Trophoblast cell (in vitro differentiated cells and primary cell): ENCODE results near the gene RAD51B.
A peak's percentile ranks its signal among the peaks of the same experiment; 100 is the strongest.

Source experiments
- DNase-seq, 2 donors: peaks; one replicate each; pipeline ENCODE4 v3.0.0-alpha.2; 2016
- H2AFZ ChIP-seq: 2 replicates; pipeline ENCODE4 v1.6.1; 2013; ENCODE audit warnings: low read length, moderate library complexity, mild to moderate bottlenecking; ENCODE audit not compliant: insufficient read depth, poor library complexity
- H2AK5ac ChIP-seq: 2 replicates; pipeline ENCODE4 v1.6.1; 2013; ENCODE audit warnings: mild to moderate bottlenecking, low read length
- H2BK120ac ChIP-seq: 2 replicates; pipeline ENCODE4 v1.6.1; 2013; ENCODE audit warnings: low read length, mild to moderate bottlenecking, moderate library complexity; ENCODE audit not compliant: insufficient read depth, poor library complexity
- H2BK12ac ChIP-seq: 2 replicates; pipeline ENCODE4 v1.6.1; 2013; ENCODE audit warnings: mild to moderate bottlenecking, low read length, moderate library complexity
- H2BK5ac ChIP-seq: 2 replicates; pipeline ENCODE4 v1.6.1; 2013; ENCODE audit warnings: low read length, low read depth, moderate library complexity, mild to moderate bottlenecking; ENCODE audit not compliant: poor library complexity
- H3K14ac ChIP-seq: 2 replicates; pipeline ENCODE4 v1.6.1; 2013; ENCODE audit warnings: mild to moderate bottlenecking, low read length
- H3K18ac ChIP-seq: 2 replicates; pipeline ENCODE4 v1.6.1; 2013; ENCODE audit warnings: mild to moderate bottlenecking, low read length
- H3K23ac ChIP-seq: 2 replicates; pipeline ENCODE4 v1.6.1; 2013; ENCODE audit warnings: low read length
- H3K27ac ChIP-seq: 2 replicates; pipeline ENCODE4 v1.5.1; 2013; ENCODE audit warnings: low read depth, mild to moderate bottlenecking, inconsistent platforms, low read length, moderate library complexity
- H3K27me3 ChIP-seq: 2 replicates; pipeline ENCODE4 v1.6.1; 2013; ENCODE audit warnings: inconsistent platforms, mild to moderate bottlenecking, low read length, moderate library complexity; ENCODE audit not compliant: insufficient read depth
- H3K36me3 ChIP-seq, 2 experiments: 1 replicate in 1 of 2; 2 replicates in 1 of 2; pipeline ENCODE4 v1.6.1; 2013; ENCODE audit warnings: low read length in 2 of 2, mild to moderate bottlenecking in 2 of 2, moderate library complexity in 1 of 2; ENCODE audit not compliant: insufficient read depth in 2 of 2, control insufficient read depth in 1 of 2
- H3K4ac ChIP-seq: 2 replicates; pipeline ENCODE4 v1.6.1; 2013; ENCODE audit warnings: low read depth, mild to moderate bottlenecking, low read length, moderate library complexity
- H3K4me1 ChIP-seq, 2 experiments: 1 replicate in 1 of 2; 2 replicates in 1 of 2; pipeline ENCODE4 v1.6.1; 2013; ENCODE audit warnings: low read length in 2 of 2, mild to moderate bottlenecking in 2 of 2, moderate library complexity in 1 of 2; ENCODE audit not compliant: insufficient read depth in 2 of 2, control insufficient read depth in 1 of 2
- H3K4me2 ChIP-seq: 2 replicates; pipeline ENCODE4 v1.6.1; 2013; ENCODE audit warnings: inconsistent platforms, mild to moderate bottlenecking, low read length, moderate library complexity
- H3K4me3 ChIP-seq: 2 replicates; pipeline ENCODE4 v1.5.1; 2013; ENCODE audit warnings: mild to moderate bottlenecking, low read depth, low read length, inconsistent platforms
- H3K79me1 ChIP-seq: one replicate; pipeline ENCODE4 v1.6.1; 2013; ENCODE audit warnings: low read length
- H3K79me2 ChIP-seq: 2 replicates; pipeline ENCODE4 v1.6.1; 2013; ENCODE audit warnings: low read length, mild to moderate bottlenecking; ENCODE audit not compliant: control insufficient read depth, insufficient read depth, poor library complexity
- H3K9ac ChIP-seq: 2 replicates; pipeline ENCODE4 v1.6.1; 2013; ENCODE audit warnings: mild to moderate bottlenecking, low read length
- H3K9me3 ChIP-seq: 2 replicates; pipeline ENCODE4 v1.6.1; 2013; ENCODE audit warnings: low read depth, mild to moderate bottlenecking, control low read depth, inconsistent platforms, low read length; ENCODE audit not compliant: insufficient read depth
- H4K12ac ChIP-seq: 2 replicates; pipeline ENCODE4 v1.6.1; 2013; ENCODE audit warnings: low read depth, mild to moderate bottlenecking, low read length, moderate library complexity
- H4K8ac ChIP-seq: 2 replicates; pipeline ENCODE4 v1.6.1; 2013; ENCODE audit warnings: low read depth, mild to moderate bottlenecking, low read length, moderate library complexity
- H4K91ac ChIP-seq: one replicate; pipeline ENCODE4 v1.6.1; 2013; ENCODE audit warnings: low read depth, mild to moderate bottlenecking, low read length, moderate library complexity
- WGBS: extraction: QIAGEN DNeasy Blood & Tissue Kit; methylation state at CpG from one replicate; pipeline ENCODE4 v1.1.7; 2013; ENCODE audit warnings: missing lambda C conversion rate; ENCODE audit not compliant: insufficient read length, insufficient coverage; ENCODE audit errors: extremely low coverage; 5-methylcytosine and 5-hydroxymethylcytosine counted together

The RAD51B gene

DNA sequence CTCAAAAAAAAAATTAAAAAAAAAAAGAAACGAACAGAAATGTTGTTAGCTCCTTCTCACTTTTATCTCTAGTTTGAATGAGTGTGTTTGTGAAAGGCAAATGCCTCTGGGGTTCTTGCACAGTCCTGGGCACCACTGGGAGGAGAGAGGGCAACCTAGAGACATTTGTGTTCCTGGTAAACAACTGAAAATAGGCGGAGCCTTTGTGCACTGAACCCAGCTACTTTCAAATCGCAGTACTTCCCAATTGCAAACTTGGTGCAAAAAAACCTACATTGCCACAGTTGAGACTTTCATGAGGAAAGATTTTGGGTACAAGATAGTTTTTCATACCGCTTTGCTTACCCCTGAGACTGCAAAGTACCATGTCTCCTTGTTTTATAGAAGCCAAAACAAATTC is 543.3 kb downstream of the RAD51B start:
- no peaks in the 10 kb centered on the region for H3K36me3 ChIP-seq
- no CpG with 5 or more reads among the region's 4 CpGs for WGBS

DNA sequence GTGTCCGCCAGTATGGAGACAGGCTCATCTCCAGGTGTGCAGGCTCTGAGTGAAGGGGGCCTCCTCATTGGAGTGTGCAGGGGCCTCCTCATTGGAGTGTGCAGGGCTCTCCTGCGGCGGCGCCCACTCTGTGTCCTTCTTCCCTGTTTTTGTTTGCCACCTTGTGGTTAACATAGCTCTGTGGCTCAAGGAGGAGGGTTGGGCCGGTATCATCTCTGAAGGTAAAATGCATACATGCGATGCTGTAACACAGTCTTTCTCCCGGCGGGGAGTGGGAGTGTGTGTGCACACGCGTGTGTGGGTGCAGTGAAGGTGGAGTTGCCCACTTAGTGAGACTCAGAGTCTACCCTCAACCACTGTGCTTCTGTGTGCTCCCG is 543.9 kb downstream of the RAD51B start:
- Histone ChIP-seq H3K79me2 (no peaks in the 10 kb centered on the region), H3K36me3 (no peaks in the 10 kb centered on the region), H2BK120ac (peak overlapping the region; percentile 46), H3K14ac (peak overlapping the region; percentile 37), H3K4ac (no peak overlapping the region), H2AK5ac (peak overlapping the region; percentile 3), H3K4me2 (no peak overlapping the region), H3K27me3 (no peaks in the 10 kb centered on the region), H3K9me3 (no peaks in the 10 kb centered on the region), H4K91ac (peak overlapping the region; percentile 67), H3K4me3 (no peak overlapping the region), H2AFZ (no peak overlapping the region), H3K79me1 (peaks cover 21% of the 10 kb centered on the region), H2BK5ac (no peak overlapping the region), H3K23ac (no peak overlapping the region), H3K9ac (no peak overlapping the region), H2BK12ac (peak overlapping the region; percentile 38), H3K4me1 (peaks cover 19 to 27% of the 10 kb centered on the region in 2 experiments), H4K12ac (no peak overlapping the region), H3K27ac (peak overlapping the region; percentile 30), H3K18ac (peak overlapping the region; percentile 8), H4K8ac (peak overlapping the region; percentile 72)
- no CpG with 5 or more reads among the region's 11 CpGs for WGBS
- no peak for DNase-seq

More for the DNA sequence above, 543.3 kb downstream of the RAD51B start:
- H2AFZ ChIP-seq, result no peak overlapping the region
- H3K79me1 ChIP-seq, result peaks cover 21% of the 10 kb centered on the region
- no peak overlapping the region for H4K8ac ChIP-seq
- H3K9me3 ChIP-seq, result no peaks in the 10 kb centered on the region
- no peak overlapping the region for H3K9ac ChIP-seq
- no peak overlapping the region for H3K23ac ChIP-seq
- no peak for DNase-seq
- no peak overlapping the region for H3K4ac ChIP-seq
- no peak overlapping the region for H2AK5ac ChIP-seq
- no peak overlapping the region for H4K12ac ChIP-seq
- no peak overlapping the region for H3K14ac ChIP-seq
- H2BK12ac ChIP-seq, result no peak overlapping the region
- no peak overlapping the region for H3K18ac ChIP-seq
- H3K4me1 ChIP-seq, result peaks cover 19 to 27% of the 10 kb centered on the region in 2 experiments
- H2BK5ac ChIP-seq, result no peak overlapping the region
- no peak overlapping the region for H3K4me2 ChIP-seq
- peak overlapping the region; percentile 32 for H4K91ac ChIP-seq
- no peaks in the 10 kb centered on the region for H3K27me3 ChIP-seq
- H3K79me2 ChIP-seq, result no peaks in the 10 kb centered on the region
- no peak overlapping the region for H3K4me3 ChIP-seq
- H3K27ac ChIP-seq, result no peak overlapping the region
- H2BK120ac ChIP-seq, result no peak overlapping the region

DNA sequence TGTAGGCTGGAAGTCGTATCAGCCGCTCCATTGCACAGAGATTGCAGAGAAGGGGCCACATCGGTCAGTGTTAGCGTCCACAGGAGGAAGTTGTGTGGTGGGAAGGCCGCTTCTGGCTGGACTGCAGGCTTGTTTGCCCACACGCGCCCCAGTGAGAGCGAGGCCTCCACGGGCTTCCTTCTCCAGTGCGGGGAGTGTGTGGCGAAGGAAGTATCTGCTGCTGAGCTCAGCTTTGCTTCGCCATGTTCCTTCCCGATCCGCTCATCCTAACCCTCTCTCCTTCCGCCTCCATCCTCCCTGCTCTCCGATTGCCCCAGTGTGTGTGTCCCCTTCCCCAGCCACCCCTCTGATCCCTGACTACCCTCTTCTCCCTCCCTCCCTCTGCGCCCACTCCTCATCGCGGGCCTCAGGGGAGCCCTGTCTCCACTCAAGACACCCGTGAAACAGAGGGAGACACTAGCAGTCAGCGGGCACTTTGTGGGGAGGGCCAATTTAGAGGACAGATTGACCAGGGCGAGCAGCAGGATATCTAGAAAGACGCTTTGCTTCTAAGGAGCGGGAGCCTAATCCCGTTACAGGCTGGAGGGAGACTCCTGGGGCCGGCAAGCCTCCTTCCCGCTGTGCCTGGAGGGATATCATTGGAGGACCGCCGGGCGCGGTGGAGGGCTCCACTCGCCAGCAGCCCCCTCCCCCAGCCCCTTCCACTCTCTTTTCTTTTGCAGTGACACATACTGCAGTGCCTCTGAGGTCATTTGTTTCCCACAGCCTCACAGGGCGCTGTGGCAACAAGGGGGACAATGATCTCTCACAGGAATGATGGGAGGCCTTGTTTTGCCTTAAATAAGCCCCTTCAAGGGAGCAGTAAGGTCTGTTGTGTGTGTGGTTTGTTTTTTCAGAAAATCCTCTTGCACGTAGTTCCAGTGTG is 544.5 kb downstream of the RAD51B start:
- Histone ChIP-seq H3K27ac (peak overlapping the region; percentile 30), H3K4me2 (peak overlapping the region; percentile 30)
- WGBS, result no CpG with 5 or more reads among the region's 34 CpGs

DNA sequence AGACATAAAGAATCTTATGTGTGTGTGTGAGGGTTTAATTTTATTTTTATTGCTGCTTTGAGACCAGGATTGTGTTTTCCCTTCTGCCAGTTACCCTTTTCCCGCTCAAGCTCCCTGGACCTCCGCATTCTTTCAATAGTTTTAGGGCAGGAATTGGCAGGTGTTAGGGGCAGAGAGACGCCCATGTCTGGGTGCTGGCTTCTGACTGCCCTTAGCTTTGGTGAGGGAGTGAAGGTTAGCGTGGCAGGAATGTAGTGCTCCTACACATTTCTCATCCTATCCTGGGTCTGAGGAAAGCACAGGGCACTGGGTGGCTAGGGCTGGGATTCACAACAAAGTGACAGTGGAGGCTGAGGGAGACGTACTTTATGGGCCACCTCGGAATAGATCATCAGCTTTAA is 545.2 kb downstream of the RAD51B start:
- peaks cover 19 to 24% of the 10 kb centered on the region in 2 experiments for H3K4me1 ChIP-seq
- H3K9ac ChIP-seq, result no peak overlapping the region
- H2BK120ac ChIP-seq, result peak overlapping the region; percentile 82
- peak overlapping the region; percentile 38 for H3K14ac ChIP-seq
- peak overlapping the region; percentile 22 for H4K91ac ChIP-seq
- H3K4me2 ChIP-seq, result no peak overlapping the region
- H2BK12ac ChIP-seq, result peak overlapping the region; percentile 61
- peak overlapping the region; percentile 34 for H2BK5ac ChIP-seq
- peak overlapping the region; percentile 56 for H4K12ac ChIP-seq
- peak overlapping the region; percentile 77 for H2AK5ac ChIP-seq
- H3K9me3 ChIP-seq, result no peaks in the 10 kb centered on the region
- DNase-seq, result peak; percentile 56 to 82
- H3K27me3 ChIP-seq, result no peaks in the 10 kb centered on the region
- no peak overlapping the region for H4K8ac ChIP-seq
- no peak overlapping the region for H3K4me3 ChIP-seq
- H3K4ac ChIP-seq, result no peak overlapping the region
- no CpG with 5 or more reads among the region's 6 CpGs for WGBS
- no peaks in the 10 kb centered on the region for H3K79me2 ChIP-seq
- H3K27ac ChIP-seq, result peak overlapping the region; percentile 16
- peaks cover 19% of the 10 kb centered on the region for H3K79me1 ChIP-seq
- H3K23ac ChIP-seq, result no peak overlapping the region
- no peak overlapping the region for H2AFZ ChIP-seq
- no peaks in the 10 kb centered on the region for H3K36me3 ChIP-seq
- peak overlapping the region; percentile 40 for H3K18ac ChIP-seq

More for the DNA sequence above, 544.5 kb downstream of the RAD51B start:
- Histone ChIP-seq H3K18ac (peak overlapping the region; percentile 8), H2BK120ac (peak overlapping the region; percentile 46), H3K27me3 (no peaks in the 10 kb centered on the region), H3K14ac (peak overlapping the region; percentile 37), H3K4ac (peak overlapping the region; percentile 1), H3K4me3 (no peak overlapping the region), H2BK5ac (no peak overlapping the region), H4K8ac (peak overlapping the region; percentile 72), H2BK12ac (peak overlapping the region; percentile 38), H4K91ac (peak overlapping the region; percentile 67), H4K12ac (no peak overlapping the region), H3K9ac (peak overlapping the region; percentile 21), H2AFZ (peak overlapping the region; percentile 8), H3K9me3 (no peaks in the 10 kb centered on the region), H3K79me1 (peaks cover 21% of the 10 kb centered on the region), H3K23ac (no peak overlapping the region), H2AK5ac (peak overlapping the region; percentile 3), H3K36me3 (no peaks in the 10 kb centered on the region), H3K79me2 (no peaks in the 10 kb centered on the region), H3K4me1 (peaks cover 19 to 27% of the 10 kb centered on the region in 2 experiments)
- DNase-seq, result no peak
